ENCODE results near the gene TMEM119.
"Not testable (repeated sequence)": the region's sequence is repeated elsewhere in the genome, so short reads cannot be mapped to it uniquely, and the experiment has no call there.

The TMEM119 gene

GRCh38 chr12:108581311-108582227 is 16.3 kb downstream of the TMEM119 start:
- DNase-seq: no peak

- DNase-seq: no peak
Measured at GRCh38 chr12:108580531-108580930, 17.4 kb downstream of the TMEM119 start.

- no peak for DNase-seq
Measured at GRCh38 chr12:108578813-108579212, 19.1 kb downstream of the TMEM119 start.

- DNase-seq: no peak
Measured at GRCh38 chr12:108578264-108578663, 19.6 kb downstream of the TMEM119 start.

GRCh38 chr12:108577458-108577857 is 20.4 kb downstream of the TMEM119 start:
- no peak for DNase-seq

GRCh38 chr12:108576660-108577234 is 21.1 kb downstream of the TMEM119 start:
- no peak for DNase-seq

GRCh38 chr12:108575199-108575912 is 22.5 kb downstream of the TMEM119 start:
- DNase-seq: no peak

GRCh38 chr12:108574276-108574675 is 23.6 kb downstream of the TMEM119 start:
- not testable (repeated sequence) for DNase-seq

- no peak for DNase-seq
Measured at GRCh38 chr12:108573317-108573716, 24.6 kb downstream of the TMEM119 start.

- no peak for DNase-seq
Measured at GRCh38 chr12:108572166-108572790, 25.6 kb downstream of the TMEM119 start.

GRCh38 chr12:108571609-108572165 is 26.2 kb downstream of the TMEM119 start:
- no peak for DNase-seq

- DNase-seq: peak in 1 of 2 experiments; percentile 29
Measured at GRCh38 chr12:108570743-108571608, 26.9 kb downstream of the TMEM119 start.

GRCh38 chr12:108568338-108569154 is 29.3 kb downstream of the TMEM119 start:
- no peak for DNase-seq

- DNase-seq: no peak
Measured at GRCh38 chr12:108567406-108568337, 30.2 kb downstream of the TMEM119 start.

GRCh38 chr12:108566452-108566851 is 31.4 kb downstream of the TMEM119 start:
- DNase-seq: no peak

- DNase-seq: peak in 1 of 2 experiments; percentile 59
Measured at GRCh38 chr12:108565976-108566375, 31.9 kb downstream of the TMEM119 start.

GRCh38 chr12:108565146-108565545 is 32.7 kb downstream of the TMEM119 start:
- DNase-seq: no peak

- no peak for DNase-seq
Measured at GRCh38 chr12:108564724-108565123, 33.2 kb downstream of the TMEM119 start.

GRCh38 chr12:108563804-108564151 is 34.1 kb downstream of the TMEM119 start:
- DNase-seq: no peak

All from SW 1271 (cell line).